GM12891 (cell line): ENCODE data around the gene ENO4.

Experiments used
- POLR2A ChIP-seq: IDR thresholded peaks from 2 replicates; pipeline ENCODE4 v1.6.1; 2011; ENCODE audit warnings: low read depth, low read length, control low read depth
- POLR2AphosphoS5 ChIP-seq: IDR thresholded peaks from 2 replicates; pipeline ENCODE4 v1.6.1; 2011; ENCODE audit warnings: low read depth, low read length, control low read depth
- SPI1 ChIP-seq: IDR thresholded peaks from 2 replicates; pipeline ENCODE4 v1.6.1; 2011; ENCODE audit warnings: low read depth, low read length, control low read depth

DNA sequence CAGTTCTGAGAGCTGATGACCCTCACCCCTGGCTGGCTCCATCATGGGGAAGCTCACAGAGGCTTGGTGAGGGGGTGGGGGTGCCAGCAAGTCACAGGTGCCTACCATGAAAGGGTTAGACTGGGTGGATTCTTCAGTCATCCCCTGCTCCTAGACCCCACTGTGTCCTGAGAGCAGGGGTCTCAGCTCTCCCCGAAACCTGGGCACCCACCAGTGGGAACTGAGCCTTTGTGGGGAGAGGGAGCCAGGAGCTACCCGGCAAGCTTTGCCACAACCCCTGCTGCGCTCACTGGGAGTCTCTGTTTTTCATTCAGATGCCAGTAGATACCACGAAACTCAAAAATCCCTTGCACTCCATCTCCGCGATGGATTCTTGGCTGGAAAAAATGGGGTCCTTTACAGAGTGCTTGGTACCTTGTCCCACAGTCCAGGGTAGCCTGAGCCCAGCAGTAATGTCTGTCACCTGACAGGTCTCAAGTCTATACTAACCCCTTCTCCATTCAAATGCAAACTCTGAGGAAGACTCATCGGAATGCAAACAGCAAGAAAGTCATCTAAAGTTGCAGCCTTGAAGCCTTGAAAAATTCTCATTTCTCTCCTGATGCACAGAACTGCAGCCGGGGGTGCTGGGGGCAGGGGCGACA is 48.9 kb upstream of the ENO4 start:
- no peak for TF ChIP-seq SPI1
- TF ChIP-seq POLR2A, result no peak
- no peak for TF ChIP-seq POLR2AphosphoS5
